Stimulated activated CD8-positive, alpha-beta memory T cell treated with anti-CD3 and anti-CD28 coated beads, Interleukin-7, amount 100 ng/mL, for 48 hours (primary cell): Measurements from ENCODE around the gene ZFHX3.

Experiments
- DNase-seq, 2 donors: peaks; one replicate each; pipeline ENCODE4 v3.0.0-alpha.2; 2020; ENCODE audit warnings: low read depth in 1 of 2; ENCODE audit errors: extremely low read depth in 1 of 2

ZFHX3 gene

GRCh38 chr16:72857834-72858664 lies 189.9 kb downstream of the ZFHX3 start:
- no peak for DNase-seq

GRCh38 chr16:72856797-72857196 lies 191.1 kb downstream of the ZFHX3 start:
- DNase-seq: no peak

GRCh38 chr16:72854267-72854959 lies 193.5 kb downstream of the ZFHX3 start:
- DNase-seq: no peak

- DNase-seq: no peak
Observed at GRCh38 chr16:72853575-72854266, 194.2 kb downstream of the ZFHX3 start.

GRCh38 chr16:72852421-72852820 lies 195.5 kb downstream of the ZFHX3 start:
- no peak for DNase-seq

- no peak for DNase-seq
Observed at GRCh38 chr16:72850853-72851252, 197.1 kb downstream of the ZFHX3 start.

GRCh38 chr16:72850021-72850420 lies 197.9 kb downstream of the ZFHX3 start:
- no peak for DNase-seq

- no peak for DNase-seq
Observed at GRCh38 chr16:72848759-72849664, 198.9 kb downstream of the ZFHX3 start.

GRCh38 chr16:72848028-72848400 lies 199.9 kb downstream of the ZFHX3 start:
- no peak for DNase-seq

- DNase-seq: no peak
Observed at GRCh38 chr16:72847187-72848027, 200.5 kb downstream of the ZFHX3 start.

GRCh38 chr16:72846594-72846993 lies 201.3 kb downstream of the ZFHX3 start:
- DNase-seq: no peak

- no peak for DNase-seq
Observed at GRCh38 chr16:72845322-72846020, 202.5 kb downstream of the ZFHX3 start.

GRCh38 chr16:72844225-72844920 lies 203.6 kb downstream of the ZFHX3 start:
- no peak for DNase-seq

GRCh38 chr16:72841506-72841905 lies 206.4 kb downstream of the ZFHX3 start:
- no peak for DNase-seq

GRCh38 chr16:72840631-72841381 lies 207.1 kb downstream of the ZFHX3 start:
- no peak for DNase-seq

- no peak for DNase-seq
Observed at GRCh38 chr16:72838951-72839350, 209.0 kb downstream of the ZFHX3 start.

- DNase-seq: no peak
Observed at GRCh38 chr16:72838586-72838910, 209.4 kb downstream of the ZFHX3 start.
